IMR-90 (cell line): Measurements from ENCODE around the gene BSPRY.

ENCODE experiments used
- TF ChIP-seq, protein P1 (sequence below): conservative IDR thresholded peaks from 2 replicates; pipeline ENCODE4 v1.5.1; 2012; ENCODE audit warnings: mild to moderate bottlenecking, low read depth, low read length, improper control_type of control experiment
- TF ChIP-seq, protein P2 (sequence below): fragments of 150-350 bp; IDR thresholded peaks from 2 replicates; pipeline ENCODE4 v1.6.1; 2017; ENCODE audit warnings: mild to moderate bottlenecking, antibody characterized with exemption, low read length, low read depth

GRCh38 chr9:113368348-113368981 is 19.1 kb downstream of the BSPRY start:
- TF ChIP-seq, protein P1, sequence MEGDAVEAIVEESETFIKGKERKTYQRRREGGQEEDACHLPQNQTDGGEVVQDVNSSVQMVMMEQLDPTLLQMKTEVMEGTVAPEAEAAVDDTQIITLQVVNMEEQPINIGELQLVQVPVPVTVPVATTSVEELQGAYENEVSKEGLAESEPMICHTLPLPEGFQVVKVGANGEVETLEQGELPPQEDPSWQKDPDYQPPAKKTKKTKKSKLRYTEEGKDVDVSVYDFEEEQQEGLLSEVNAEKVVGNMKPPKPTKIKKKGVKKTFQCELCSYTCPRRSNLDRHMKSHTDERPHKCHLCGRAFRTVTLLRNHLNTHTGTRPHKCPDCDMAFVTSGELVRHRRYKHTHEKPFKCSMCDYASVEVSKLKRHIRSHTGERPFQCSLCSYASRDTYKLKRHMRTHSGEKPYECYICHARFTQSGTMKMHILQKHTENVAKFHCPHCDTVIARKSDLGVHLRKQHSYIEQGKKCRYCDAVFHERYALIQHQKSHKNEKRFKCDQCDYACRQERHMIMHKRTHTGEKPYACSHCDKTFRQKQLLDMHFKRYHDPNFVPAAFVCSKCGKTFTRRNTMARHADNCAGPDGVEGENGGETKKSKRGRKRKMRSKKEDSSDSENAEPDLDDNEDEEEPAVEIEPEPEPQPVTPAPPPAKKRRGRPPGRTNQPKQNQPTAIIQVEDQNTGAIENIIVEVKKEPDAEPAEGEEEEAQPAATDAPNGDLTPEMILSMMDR, result no peak
- TF ChIP-seq, protein P2, sequence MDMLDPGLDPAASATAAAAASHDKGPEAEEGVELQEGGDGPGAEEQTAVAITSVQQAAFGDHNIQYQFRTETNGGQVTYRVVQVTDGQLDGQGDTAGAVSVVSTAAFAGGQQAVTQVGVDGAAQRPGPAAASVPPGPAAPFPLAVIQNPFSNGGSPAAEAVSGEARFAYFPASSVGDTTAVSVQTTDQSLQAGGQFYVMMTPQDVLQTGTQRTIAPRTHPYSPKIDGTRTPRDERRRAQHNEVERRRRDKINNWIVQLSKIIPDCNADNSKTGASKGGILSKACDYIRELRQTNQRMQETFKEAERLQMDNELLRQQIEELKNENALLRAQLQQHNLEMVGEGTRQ, result no peak
